ENCODE data around the gene DENND2C.
A peak's percentile ranks its signal among the peaks of the same experiment; 100 is the strongest.
"Not testable (repeated sequence)": the region's sequence is repeated elsewhere in the genome, so short reads cannot be mapped to it uniquely, and the experiment has no call there.

Gene DENND2C

DNA sequence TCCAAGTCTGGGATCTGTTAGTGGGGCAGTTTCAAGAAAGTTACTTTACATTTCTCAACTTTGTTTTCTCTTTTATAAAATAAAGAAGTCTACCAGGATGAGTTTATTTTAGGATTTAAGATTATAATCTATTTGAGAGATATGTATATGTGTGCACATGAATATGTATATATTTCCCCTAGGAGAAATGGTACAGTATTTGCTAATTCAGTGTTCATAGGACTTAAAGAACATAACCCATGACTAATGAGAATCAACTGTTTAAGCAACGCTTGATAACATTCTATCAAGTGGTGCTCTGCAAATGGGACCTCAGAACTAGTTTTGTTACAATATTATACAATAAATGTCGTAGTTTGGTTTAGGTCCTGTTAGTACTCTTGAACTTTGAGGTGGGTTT is 95.5 kb downstream of the DENND2C start:
- peaks cover 54% of the 10 kb centered on the region for H3K36me3 ChIP-seq (replicated peaks)
- no peak overlapping the region for H3K4me3 ChIP-seq
- no peak for DNase-seq (ENCODE audit: low spot score in 2 of 2)
- no peaks in the 10 kb centered on the region for H3K9me3 ChIP-seq
- H3K4me1 ChIP-seq, result no peaks in the 10 kb centered on the region
- in situ Hi-C loops (cut with MboI; ENCODE audit: low sequenced_read_pairs), result no loop called here
- H3K27me3 ChIP-seq (ENCODE audit: low read depth), result no peaks in the 10 kb centered on the region

DNA sequence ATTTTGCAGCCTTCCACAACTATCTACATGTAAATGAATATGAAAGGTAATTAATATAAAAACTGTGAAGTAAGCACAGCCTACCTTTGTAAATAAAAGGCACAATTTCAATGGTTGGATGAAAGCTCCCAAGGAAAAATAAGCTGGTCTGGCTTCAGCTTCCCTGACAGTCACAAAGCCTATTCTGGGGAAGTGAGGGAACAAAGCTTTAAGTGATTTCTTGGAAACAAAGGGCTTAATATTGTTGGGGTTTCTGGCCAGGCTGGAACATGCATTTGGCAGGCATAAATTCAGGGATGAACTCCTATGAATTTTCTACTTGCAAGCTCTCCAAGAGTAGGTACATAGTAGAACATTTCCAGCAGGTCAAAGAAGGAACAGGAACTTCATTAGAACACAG is 105.7 kb downstream of the DENND2C start:
- no peaks in the 10 kb centered on the region for H3K4me1 ChIP-seq
- no peak overlapping the region for H3K4me3 ChIP-seq
- in situ Hi-C loops (cut with MboI; ENCODE audit: low sequenced_read_pairs), result no loop called here
- no peak for DNase-seq (ENCODE audit: low spot score in 2 of 2)
- H3K36me3 ChIP-seq (replicated peaks), result peaks cover 20% of the 10 kb centered on the region
- H3K27me3 ChIP-seq (ENCODE audit: low read depth), result no peaks in the 10 kb centered on the region
- no peaks in the 10 kb centered on the region for H3K9me3 ChIP-seq

DNA sequence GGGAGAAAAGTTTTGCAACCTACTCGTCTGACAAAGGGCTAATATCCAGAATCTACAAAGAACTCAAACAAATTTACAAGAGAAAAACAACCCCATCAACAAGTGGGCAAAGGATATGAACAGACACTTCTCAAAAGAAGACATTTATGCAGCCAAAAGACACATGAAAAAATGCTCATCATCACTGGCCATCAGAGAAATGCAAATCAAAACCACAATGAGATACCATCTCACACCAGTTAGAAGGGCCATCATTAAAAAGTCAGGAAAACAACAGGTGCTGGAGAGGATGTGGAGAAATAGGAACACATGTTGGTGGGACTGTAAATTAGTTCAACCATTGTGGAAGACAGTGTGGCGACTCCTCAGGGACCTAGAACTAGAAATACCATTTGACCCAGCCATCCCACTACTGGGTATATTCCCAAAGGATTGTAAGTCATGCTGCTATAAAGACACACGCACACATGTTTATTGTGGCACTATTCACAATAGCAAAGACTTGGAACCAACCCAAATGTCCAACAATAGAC is 106.8 kb downstream of the DENND2C start:
- peaks cover 15% of the 10 kb centered on the region for H3K36me3 ChIP-seq (replicated peaks)
- in situ Hi-C loops (cut with MboI; ENCODE audit: low sequenced_read_pairs); H3K9me3 ChIP-seq; H3K4me3 ChIP-seq; H3K27me3 ChIP-seq (ENCODE audit: low read depth); H3K4me1 ChIP-seq; DNase-seq (ENCODE audit: low spot score in 2 of 2): not testable (repeated sequence)

DNA sequence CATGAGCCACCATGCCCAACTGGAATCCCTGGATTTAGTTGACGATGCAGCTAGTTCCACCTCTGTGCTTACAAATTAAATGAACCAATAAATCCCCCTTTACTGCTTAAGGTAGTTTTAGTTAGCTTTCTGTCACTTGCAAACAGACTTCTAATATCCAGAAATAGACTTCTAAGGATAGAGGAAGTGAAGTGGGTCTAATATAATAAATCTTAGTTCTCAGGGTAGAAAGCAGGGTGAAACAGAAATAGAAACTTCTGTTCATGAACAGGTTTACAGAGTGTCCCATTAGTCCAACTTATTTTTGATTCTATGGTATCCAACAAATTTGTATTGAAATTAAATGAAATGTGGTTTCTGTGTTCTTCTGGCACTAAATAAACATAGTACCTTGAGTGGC is 108.5 kb downstream of the DENND2C start:
- H3K9me3 ChIP-seq, result no peaks in the 10 kb centered on the region
- H3K4me1 ChIP-seq, result no peaks in the 10 kb centered on the region
- H3K27me3 ChIP-seq (ENCODE audit: low read depth), result no peaks in the 10 kb centered on the region
- H3K4me3 ChIP-seq, result no peak overlapping the region
- in situ Hi-C loops (cut with MboI; ENCODE audit: low sequenced_read_pairs), result no loop called here
- peaks cover 5% of the 10 kb centered on the region; the same call in 1 of the 2 replicates for H3K36me3 ChIP-seq (replicated peaks)
- DNase-seq (ENCODE audit: low spot score in 2 of 2), result no peak

DNA sequence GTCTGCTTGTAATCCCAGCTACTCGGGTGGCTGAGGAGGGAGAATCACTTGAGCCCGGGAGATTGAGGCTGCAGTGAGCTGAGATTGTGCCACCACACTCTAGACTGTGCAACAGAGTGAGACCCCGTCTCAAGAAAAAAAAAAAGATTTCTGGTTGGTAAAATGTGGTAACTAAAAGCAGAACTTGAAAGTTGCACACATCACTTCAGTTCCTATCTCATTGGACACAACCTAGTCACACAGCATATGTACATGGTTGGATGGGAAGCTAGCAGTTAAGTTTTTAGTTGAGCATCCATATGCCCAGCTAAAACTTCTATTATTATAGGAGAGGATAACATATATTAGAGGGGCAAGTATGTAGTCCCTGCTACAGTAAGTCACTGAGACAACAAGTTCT is 110.5 kb downstream of the DENND2C start:
- H3K4me3 ChIP-seq, result no peak overlapping the region
- no peaks in the 10 kb centered on the region for H3K9me3 ChIP-seq
- DNase-seq (ENCODE audit: low spot score in 2 of 2), result no peak
- no peaks in the 10 kb centered on the region for H3K4me1 ChIP-seq
- in situ Hi-C loops (cut with MboI; ENCODE audit: low sequenced_read_pairs), result no loop called here
- no peaks in the 10 kb centered on the region for H3K36me3 ChIP-seq (replicated peaks)
- no peaks in the 10 kb centered on the region for H3K27me3 ChIP-seq (ENCODE audit: low read depth)

DNA sequence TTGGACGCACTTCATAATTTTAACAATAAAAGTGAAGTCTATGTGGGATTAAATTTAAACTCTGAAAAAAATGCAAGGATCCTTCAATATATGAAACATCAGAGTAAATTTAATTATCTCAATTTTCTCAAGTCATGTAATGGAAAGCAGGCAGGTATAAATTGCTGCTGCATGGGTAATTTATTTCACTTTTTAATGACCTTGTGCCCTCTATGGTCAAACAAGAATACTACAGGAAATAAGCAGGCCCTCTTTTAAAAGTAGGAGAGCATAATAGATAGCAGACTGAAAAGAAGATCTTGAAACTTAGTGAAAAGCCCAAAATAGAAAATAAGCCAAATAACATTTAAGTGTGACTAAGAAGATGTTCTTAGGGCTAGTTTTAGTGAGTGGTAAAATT is 111.3 kb downstream of the DENND2C start:
- DNase-seq (ENCODE audit: low spot score in 2 of 2), result peak in 1 of 2 experiments; percentile 41
- Histone ChIP-seq H3K27me3 (ENCODE audit: low read depth) (no peaks in the 10 kb centered on the region), H3K36me3 (replicated peaks) (no peaks in the 10 kb centered on the region), H3K9me3 (no peaks in the 10 kb centered on the region), H3K4me1 (no peaks in the 10 kb centered on the region), H3K4me3 (no peak overlapping the region)
- in situ Hi-C loops (cut with MboI; ENCODE audit: low sequenced_read_pairs), result no loop called here

DNA sequence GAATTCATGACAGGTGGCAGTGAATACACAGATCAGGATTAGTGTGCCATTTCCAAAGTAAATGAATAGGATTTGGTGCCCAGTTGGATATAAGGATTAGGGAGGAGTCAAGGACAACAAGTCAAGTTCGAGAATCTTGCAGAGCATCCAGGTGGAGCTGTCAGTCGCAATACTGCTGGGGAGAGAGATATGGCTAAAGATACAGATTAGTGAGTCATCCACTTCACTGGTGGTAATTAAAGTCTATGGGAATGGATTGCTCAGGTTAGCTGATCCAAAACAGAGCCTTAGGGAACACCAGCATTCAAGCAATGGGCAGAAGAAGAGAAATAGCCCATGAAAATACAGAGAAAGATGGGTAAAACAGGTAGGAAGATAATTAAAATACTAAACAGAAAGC is 115.3 kb downstream of the DENND2C start:
- no peak for DNase-seq (ENCODE audit: low spot score in 2 of 2)
- Histone ChIP-seq H3K4me1 (no peaks in the 10 kb centered on the region), H3K36me3 (replicated peaks) (no peaks in the 10 kb centered on the region), H3K4me3 (no peak overlapping the region), H3K9me3 (no peaks in the 10 kb centered on the region), H3K27me3 (ENCODE audit: low read depth) (no peaks in the 10 kb centered on the region)
- in situ Hi-C loops (cut with MboI; ENCODE audit: low sequenced_read_pairs), result no loop called here

DNA sequence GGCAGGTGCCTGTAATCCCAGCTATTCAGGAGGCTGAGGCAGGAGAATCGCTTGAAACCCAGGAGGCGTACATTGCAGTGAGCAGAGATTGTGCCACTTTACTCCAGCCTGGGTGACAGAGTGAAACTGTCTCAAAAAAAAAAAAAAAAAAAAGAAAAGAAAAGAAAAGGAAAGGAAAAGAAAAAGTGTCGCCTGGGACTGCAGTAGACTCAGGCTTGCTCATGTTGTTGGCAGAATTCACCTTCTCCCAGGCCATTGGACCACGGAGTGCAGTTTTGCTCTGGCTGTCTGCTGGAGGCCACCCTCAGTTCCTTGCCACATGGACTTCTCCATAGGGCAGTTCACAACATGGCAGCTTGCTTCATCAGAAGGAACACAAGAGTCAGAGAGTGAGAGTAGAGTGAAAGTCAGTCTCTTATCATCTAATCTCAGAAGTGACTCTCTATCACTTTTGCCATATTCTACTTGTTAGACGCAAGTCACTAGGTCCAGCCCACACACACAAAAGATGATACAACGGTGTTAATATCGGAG is 117.7 kb downstream of the DENND2C start:
- no peak for DNase-seq (ENCODE audit: low spot score in 2 of 2)
- in situ Hi-C loops (cut with MboI; ENCODE audit: low sequenced_read_pairs), result no loop called here

DNA sequence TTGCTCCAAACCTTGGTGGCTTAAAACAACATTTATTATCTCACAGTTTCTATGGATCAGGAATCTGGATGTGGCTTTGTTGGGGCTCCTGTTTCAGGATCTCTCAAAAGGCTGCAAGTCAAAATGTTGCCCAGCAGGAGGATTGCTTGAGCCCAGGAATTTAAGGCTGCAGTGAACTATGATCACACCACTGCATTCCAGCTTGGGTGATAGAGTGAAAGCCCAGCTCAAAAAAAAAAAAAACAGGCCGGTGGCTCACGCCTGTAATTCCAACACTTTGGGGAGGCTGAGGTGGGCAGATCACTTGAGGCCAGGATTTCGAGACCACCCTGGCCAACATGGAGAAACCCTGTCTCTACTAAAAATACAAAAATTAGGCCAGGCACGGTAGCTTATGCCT is 118.4 kb downstream of the DENND2C start:
- Histone ChIP-seq H3K4me3 (no peak overlapping the region), H3K4me1 (no peaks in the 10 kb centered on the region), H3K27me3 (ENCODE audit: low read depth) (no peaks in the 10 kb centered on the region), H3K36me3 (replicated peaks) (no peaks in the 10 kb centered on the region), H3K9me3 (no peaks in the 10 kb centered on the region)
- DNase-seq (ENCODE audit: low spot score in 2 of 2), result no peak
- in situ Hi-C loops (cut with MboI; ENCODE audit: low sequenced_read_pairs), result no loop called here

More for the DNA sequence above, 117.7 kb downstream of the DENND2C start:
- H3K9me3 ChIP-seq, result no peaks in the 10 kb centered on the region
- H3K4me1 ChIP-seq, result no peaks in the 10 kb centered on the region
- no peak overlapping the region for H3K4me3 ChIP-seq
- H3K36me3 ChIP-seq (replicated peaks), result no peaks in the 10 kb centered on the region
- no peaks in the 10 kb centered on the region for H3K27me3 ChIP-seq (ENCODE audit: low read depth)

DNA sequence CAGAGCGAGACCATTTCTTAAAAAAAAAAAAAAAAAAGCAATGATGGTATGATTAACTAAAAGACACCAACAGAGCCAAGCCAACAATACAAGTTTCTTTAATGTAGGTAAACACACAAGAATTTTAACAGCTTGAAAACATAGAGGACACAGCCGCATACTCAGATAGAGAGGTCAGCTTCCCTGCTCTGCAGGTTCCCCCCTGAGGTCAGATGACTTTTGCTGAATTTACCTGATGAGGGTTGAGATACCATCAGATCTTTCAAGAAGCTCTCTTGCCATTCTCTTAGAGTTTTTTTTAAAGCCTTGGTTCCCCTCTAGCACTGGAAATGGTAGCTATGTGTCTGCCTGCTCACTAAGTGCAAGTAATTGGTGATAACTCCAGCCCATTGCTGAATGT is 119.5 kb downstream of the DENND2C start:
- H3K4me1 ChIP-seq, result no peaks in the 10 kb centered on the region
- no peak for DNase-seq (ENCODE audit: low spot score in 2 of 2)
- H3K9me3 ChIP-seq, result no peaks in the 10 kb centered on the region
- no peaks in the 10 kb centered on the region for H3K36me3 ChIP-seq (replicated peaks)
- no peaks in the 10 kb centered on the region for H3K27me3 ChIP-seq (ENCODE audit: low read depth)
- in situ Hi-C loops (cut with MboI; ENCODE audit: low sequenced_read_pairs), result no loop called here
- no peak overlapping the region for H3K4me3 ChIP-seq

DNA sequence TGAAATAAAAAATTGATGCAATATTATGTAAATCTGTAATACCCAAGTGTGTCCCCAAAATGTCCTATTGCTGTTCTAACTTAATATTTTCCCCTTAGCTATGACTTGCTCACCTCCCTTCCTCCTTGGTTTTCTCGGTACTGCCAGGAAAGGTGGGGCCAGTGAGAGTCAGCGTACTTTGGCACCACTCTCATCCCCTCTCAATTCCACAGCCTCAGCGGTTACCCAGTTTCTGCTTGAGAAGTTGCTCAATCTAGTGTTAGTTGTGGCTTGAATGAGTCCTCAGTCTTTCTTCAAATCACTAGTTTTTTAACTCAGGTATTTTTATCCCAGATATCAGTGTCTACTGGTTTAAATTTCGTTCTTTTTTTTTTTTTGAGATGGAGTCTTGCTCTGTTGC is 120.7 kb downstream of the DENND2C start:
- Histone ChIP-seq H3K9me3 (no peaks in the 10 kb centered on the region), H3K4me3 (no peak overlapping the region), H3K27me3 (ENCODE audit: low read depth) (no peaks in the 10 kb centered on the region), H3K36me3 (replicated peaks) (no peaks in the 10 kb centered on the region), H3K4me1 (no peaks in the 10 kb centered on the region)
- no peak for DNase-seq (ENCODE audit: low spot score in 2 of 2)
- in situ Hi-C loops (cut with MboI; ENCODE audit: low sequenced_read_pairs), result no loop called here

DNA sequence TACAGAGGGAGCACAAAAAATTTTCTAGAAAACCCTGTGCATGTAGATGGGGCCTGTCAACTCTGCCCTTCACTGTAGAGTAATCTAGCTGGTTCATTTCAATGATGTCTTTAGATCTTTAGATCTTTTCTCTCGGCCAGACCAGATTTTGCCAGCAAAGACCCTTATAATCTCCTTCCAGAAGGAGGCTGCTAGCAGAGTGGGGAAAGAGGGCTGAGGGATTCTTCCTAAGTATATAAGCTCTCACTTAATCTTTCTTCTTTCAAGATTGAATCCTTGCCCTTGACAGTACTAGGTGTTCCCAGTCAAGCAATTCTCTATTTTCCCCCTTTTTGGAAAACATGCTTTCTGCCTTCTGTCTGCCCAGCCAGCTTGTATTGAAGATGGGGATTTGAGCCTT is 122.8 kb downstream of the DENND2C start:
- no peaks in the 10 kb centered on the region for H3K27me3 ChIP-seq (ENCODE audit: low read depth)
- no peak overlapping the region for H3K4me3 ChIP-seq
- no peak for DNase-seq (ENCODE audit: low spot score in 2 of 2)
- no peaks in the 10 kb centered on the region for H3K36me3 ChIP-seq (replicated peaks)
- H3K4me1 ChIP-seq, result peaks cover 3% of the 10 kb centered on the region; the same call in 1 of the 2 replicates
- in situ Hi-C loops (cut with MboI; ENCODE audit: low sequenced_read_pairs), result no loop called here
- H3K9me3 ChIP-seq, result no peaks in the 10 kb centered on the region

DNA sequence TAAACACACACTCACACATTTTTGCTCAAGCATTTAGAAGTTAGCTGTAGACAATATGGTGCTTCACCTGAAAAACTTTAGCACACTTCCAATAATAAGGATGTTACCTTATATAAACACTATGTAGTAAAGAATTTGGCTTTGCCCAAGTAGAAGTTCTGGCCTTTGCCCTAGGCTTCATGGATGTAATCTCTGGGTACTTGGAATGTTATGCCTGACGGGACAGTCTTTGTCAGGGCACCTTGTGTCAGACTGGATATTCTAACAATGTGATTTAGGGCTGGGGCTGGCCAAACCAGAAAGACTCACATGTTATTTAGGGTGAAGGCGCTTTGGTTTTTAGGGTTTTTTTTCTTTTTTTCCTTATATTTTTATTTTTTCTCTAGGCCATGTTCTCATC is 124.1 kb downstream of the DENND2C start:
- Histone ChIP-seq H3K36me3 (replicated peaks) (no peaks in the 10 kb centered on the region), H3K4me3 (no peak overlapping the region), H3K27me3 (ENCODE audit: low read depth) (no peaks in the 10 kb centered on the region), H3K9me3 (no peaks in the 10 kb centered on the region), H3K4me1 (peaks cover 3% of the 10 kb centered on the region; the same call in 1 of the 2 replicates)
- in situ Hi-C loops (cut with MboI; ENCODE audit: low sequenced_read_pairs), result no loop called here
- DNase-seq (ENCODE audit: low spot score in 2 of 2), result no peak

DNA sequence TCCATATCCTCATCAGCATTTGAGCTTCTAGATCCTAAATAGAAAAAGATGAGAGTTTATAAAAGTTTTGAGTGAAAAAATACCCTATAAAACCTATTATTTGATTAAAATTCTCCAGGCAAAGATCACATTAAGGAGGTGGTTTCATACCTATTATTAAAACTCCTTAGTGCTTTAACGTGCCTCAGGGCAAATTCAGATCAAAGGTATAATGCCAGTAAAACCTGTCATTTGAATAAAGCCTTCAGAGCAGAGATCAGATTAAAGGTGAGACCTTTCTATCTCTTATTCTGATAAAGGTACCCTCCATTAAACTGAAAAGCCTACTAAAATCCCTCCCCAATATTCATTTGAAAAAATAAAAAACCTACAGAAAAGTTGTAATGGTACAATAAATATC is 124.5 kb downstream of the DENND2C start:
- in situ Hi-C loops (cut with MboI; ENCODE audit: low sequenced_read_pairs), result no loop called here
- Histone ChIP-seq H3K27me3 (ENCODE audit: low read depth) (no peaks in the 10 kb centered on the region), H3K4me1 (peaks cover 3% of the 10 kb centered on the region; the same call in 1 of the 2 replicates), H3K4me3 (no peak overlapping the region), H3K36me3 (replicated peaks) (no peaks in the 10 kb centered on the region), H3K9me3 (no peaks in the 10 kb centered on the region)
- DNase-seq (ENCODE audit: low spot score in 2 of 2), result no peak

DNA sequence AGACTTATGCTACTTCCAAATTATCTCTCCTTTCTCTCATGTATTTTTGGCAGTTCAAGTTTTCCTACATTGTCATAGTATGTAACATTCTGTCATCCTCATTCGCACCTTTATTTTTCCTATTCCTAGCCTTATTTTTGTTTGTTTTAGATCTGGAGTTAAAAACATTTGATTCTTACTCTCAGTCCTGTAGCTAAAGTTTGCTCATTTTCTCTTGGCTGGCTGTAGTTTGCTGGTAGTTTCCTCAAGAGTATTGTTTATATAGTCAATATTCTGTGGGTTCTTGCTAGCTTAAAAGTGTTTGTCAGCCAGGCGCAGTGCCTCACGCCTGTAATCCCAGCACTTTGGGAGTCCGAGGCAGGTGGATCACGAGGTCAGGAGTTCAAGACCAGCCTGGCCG is 129.0 kb downstream of the DENND2C start:
- Histone ChIP-seq H3K27me3 (ENCODE audit: low read depth) (no peaks in the 10 kb centered on the region), H3K4me1 (peaks cover 3% of the 10 kb centered on the region; the same call in 1 of the 2 replicates), H3K9me3 (no peaks in the 10 kb centered on the region), H3K36me3 (replicated peaks) (no peaks in the 10 kb centered on the region), H3K4me3 (no peak overlapping the region)
- DNase-seq (ENCODE audit: low spot score in 2 of 2), result no peak
- in situ Hi-C loops (cut with MboI; ENCODE audit: low sequenced_read_pairs), result no loop called here

Measured in HAP-1 (cell line).